CD4-positive, alpha-beta T cell treated with Interleukin-15 for 4 hours (primary cell): ENCODE measurements around the gene VAV2.

ENCODE experiments used
- DNase-seq: peaks from one replicate; pipeline ENCODE4 v3.0.0-alpha.2; 2020; ENCODE audit warnings: low spot score

The VAV2 gene

GRCh38 chr9:133834080-133834976 lies 157.8 kb downstream of the VAV2 start:
- no peak for DNase-seq

DNA sequence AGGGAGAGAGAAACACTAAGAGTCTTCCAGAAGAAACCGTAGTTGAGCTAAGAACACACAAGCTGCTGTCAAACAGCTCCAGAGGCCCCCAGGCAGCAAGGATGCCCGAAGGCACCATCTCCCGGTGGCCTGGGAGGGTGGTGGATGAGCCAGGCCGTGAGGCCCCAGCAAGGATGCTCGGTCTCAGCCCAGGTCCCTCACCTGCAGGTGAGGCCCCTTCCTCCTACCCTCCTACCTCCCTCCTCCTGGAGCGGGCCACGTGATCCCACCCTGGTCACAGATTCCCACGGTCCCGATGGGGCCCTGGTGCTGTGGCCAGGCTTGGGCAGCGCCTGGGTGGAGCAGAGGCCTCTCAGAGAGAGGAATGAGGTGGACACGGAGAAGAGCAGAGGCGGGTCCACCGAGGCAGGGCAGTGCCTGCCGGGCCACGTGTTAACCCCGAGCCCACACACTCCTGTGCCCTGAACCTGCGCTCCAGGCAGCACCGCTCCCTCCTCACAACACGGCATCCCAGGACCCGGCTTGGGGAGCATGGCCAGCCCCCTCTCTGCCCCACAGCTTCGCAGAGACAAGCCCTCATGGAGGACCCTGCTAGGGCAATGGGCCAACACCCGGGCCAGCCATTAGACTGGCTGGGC lies 158.6 kb downstream of the VAV2 start:
- no peak for DNase-seq

GRCh38 chr9:133832877-133833276 lies 159.2 kb downstream of the VAV2 start:
- no peak for DNase-seq

DNA sequence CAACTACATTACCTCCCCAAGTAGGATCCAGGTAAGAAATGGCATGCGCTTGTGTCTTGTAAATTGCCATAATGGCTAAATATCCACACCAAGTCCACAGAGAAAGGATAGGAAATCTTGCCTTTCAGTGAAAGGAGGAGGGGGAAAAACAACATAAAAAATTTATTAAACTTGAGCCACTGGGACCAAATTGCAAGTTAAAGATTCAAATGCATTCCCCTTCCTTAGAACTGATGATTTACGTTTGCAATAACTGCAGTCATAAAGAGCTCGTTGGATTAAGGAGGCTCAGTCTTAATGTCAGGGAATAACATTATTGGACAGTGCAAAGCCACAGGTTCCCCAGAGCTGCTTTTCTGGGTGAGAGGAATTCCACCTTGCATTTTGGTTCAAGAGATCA lies 161.4 kb downstream of the VAV2 start:
- DNase-seq: no peak

DNA sequence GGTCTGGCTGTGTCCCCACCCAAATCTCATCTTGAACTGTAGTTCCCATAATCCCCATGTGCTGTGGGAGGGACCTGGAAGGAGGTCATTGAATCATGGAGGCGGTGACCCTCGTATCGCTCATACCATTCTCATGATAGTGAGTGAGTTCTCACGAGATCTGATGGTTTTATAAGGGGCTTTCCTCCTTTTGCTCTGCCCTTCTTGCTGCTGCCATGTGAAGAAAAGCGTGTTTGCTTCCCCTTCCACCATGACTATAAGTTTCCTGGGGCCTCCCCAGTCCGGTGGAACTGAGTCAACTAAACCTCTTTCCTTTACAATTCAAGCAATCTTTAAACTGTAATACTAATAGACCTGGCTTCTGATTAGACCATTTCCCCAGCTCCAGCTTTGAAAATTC lies 161.8 kb downstream of the VAV2 start:
- DNase-seq: no peak

DNA sequence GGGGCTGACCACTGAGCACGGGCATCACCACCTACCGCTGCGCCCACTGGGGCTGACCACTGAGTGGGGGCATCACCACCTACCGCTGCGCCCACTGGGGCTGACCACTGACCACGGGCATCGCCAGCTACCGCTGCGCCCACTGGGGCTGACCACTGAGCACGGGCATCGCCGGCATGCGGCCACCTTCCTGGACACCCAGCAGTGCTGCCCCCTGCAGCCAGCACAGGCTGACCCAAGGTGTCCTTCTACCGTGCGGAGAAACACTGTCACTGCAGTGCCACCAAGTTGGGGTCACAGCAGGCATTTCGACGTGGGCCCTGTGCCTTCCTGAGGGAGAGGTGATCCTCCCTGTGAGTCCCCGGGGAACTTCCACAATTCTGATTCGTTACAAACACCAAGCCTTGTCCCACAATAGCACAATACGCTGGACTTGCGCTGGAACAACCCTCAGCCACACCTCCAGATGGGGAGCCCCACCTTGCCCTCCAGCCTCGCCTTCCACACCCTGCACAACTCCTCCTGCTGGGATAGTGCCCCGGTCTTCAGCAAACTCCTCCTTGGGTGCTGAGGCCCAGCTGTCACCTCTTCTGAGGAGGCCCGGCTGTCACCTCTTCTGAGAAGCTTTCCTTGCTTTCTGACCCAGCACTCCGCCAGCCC lies 163.7 kb downstream of the VAV2 start:
- DNase-seq: no peak

- no peak for DNase-seq
Measured at GRCh38 chr9:133826289-133827085, 165.6 kb downstream of the VAV2 start.

DNA sequence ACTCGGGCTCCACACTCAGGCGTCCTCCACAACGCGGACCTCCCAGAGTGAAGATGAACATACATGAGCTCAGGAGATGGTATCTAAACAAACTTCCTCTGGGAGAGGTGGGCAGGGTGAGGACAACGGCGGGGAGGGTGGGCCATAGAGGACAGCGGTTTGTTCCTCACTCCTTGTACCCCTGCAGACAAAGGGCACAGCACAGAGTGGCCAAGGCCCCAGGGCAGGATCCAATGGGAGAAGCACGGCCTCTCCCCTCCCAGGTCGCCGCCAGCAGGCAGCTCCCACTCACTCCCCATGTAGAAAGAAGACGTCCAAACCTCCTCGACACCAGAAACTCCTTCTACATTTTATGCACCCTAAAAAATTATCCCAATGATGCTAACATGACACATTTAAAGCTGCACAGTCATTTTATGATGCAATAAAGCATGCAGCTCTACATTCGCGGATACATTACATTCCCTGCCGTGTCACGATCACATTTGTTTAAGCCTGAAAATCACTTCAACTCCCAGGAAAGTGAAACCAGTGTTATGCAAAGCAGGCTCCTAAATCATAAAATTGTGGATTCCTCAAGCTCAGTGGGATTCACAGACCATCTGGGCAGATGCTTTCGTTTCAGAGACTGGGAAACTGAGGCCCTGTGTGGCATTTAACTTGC lies 166.4 kb downstream of the VAV2 start:
- DNase-seq: no peak

- DNase-seq: no peak
Measured at GRCh38 chr9:133824802-133825186, 167.3 kb downstream of the VAV2 start.

- DNase-seq: no peak
Measured at GRCh38 chr9:133824106-133824801, 167.9 kb downstream of the VAV2 start.

DNA sequence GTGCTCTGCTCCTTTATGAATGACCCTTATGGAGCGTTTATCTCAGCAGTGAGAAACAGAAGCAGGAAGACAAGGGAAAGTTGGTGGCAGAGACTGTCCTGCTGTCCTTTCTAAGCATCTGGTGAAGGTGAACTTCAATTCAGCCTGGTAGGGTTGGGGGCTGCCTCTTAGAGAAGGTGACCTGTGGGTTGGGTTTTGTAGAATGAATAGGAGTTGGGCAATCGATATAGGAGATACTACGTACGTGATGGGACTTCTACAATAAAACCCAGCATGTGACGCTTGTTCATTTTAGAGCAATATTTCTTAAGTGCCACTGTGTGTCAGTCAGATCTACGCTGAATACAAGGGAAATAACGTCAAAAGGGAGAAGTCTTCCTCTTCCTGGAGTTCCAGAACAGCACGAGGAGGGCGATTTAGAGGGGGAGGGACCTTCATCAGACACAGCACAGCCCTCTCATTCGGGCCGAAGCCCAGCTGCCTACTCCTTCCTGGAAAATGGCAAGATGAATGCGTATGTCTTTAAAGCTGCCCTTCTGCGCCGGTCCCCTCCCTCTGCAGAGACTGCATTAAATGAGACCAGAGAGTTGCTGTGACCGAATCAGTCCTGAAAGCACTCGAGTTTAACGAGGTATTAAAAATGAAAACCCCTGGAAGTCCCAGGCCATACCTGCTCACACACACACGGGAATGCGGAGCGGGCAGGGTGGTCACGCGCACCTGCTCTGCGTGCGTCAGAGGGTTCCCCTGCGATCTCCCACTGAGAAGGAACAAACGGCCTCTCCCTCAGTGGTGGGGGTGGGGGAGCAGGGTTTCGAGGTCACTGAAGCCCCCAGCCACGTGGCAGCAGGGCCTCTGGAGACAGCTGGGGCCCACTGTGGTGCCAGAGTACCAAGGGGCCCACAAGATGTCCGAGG lies 168.7 kb downstream of the VAV2 start:
- DNase-seq: no peak

DNA sequence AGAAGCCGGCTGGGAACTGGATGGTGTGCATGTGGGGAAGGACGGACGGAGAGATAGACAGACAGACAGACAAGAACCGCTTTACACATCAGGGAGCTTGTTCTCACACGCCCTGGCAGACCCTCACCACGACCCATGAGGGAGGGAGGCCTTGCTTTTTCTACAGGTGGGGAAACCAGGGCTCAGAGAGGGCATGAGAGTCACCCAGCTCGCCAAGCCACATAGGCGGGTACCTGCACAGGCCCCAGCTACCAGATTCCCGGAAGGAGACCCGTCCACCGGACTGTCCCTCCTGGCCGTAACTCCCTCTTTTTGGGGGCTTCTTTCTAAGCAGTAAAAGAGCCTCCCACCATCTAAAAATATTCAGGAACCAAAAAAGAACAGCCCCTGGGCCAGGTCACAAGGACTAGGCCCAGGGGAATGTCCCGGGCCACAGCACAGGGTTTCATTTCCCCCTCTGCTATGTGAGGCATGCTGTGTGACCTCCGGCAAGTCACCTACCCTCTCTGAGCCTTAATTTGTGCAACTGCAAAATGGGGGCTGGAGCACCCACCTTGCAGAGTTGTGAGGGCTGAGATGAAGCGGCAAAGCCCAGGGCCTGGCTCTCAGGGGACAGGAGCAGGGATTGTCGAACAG lies 169.6 kb downstream of the VAV2 start:
- DNase-seq: no peak

- DNase-seq: no peak
Measured at GRCh38 chr9:133821601-133822429, 170.3 kb downstream of the VAV2 start.

- no peak for DNase-seq
Measured at GRCh38 chr9:133819923-133820322, 172.2 kb downstream of the VAV2 start.

GRCh38 chr9:133818444-133818843 lies 173.7 kb downstream of the VAV2 start:
- no peak for DNase-seq

GRCh38 chr9:133815781-133816180 lies 176.3 kb downstream of the VAV2 start:
- no peak for DNase-seq

DNA sequence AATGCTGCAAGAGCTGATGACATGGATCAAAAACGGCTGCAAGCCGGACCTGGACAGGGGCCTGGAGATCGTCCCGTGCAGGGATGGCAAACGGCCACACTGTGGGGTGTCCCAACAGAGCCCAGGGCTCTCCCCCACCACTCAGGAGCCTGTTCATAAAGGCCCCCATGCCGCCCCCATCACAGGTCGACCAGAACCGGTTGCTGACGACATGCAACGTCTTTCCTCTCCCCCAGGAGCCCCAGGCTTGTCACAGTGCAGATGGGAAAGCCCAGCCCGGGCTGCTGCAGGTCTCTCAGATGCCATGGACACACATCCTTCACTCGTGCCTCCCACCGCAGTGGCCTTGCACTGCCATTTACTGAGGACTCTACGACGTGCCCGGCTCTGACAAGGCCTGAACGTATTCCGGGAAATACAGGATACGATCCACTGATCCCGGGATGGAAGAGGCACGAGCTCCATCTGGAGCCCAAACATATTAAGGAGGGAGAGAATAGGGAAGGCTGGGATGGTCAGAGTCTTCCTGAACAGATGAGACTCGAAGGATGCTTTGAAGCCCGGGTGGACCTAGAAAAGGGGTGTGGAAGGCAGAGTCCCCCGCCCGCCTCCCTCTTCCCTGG lies 177.4 kb downstream of the VAV2 start:
- no peak for DNase-seq
